ENCODE results near the gene LDLRAD3.
"Not testable (repeated sequence)": the region's sequence is repeated elsewhere in the genome, so short reads cannot be mapped to it uniquely, and the experiment has no call there.

LDLRAD3 gene

GRCh38 chr11:36162006-36162882 is 218.4 kb downstream of the LDLRAD3 start:
- no peak for DNase-seq (ENCODE audit: low read depth in 2 of 2)

DNA sequence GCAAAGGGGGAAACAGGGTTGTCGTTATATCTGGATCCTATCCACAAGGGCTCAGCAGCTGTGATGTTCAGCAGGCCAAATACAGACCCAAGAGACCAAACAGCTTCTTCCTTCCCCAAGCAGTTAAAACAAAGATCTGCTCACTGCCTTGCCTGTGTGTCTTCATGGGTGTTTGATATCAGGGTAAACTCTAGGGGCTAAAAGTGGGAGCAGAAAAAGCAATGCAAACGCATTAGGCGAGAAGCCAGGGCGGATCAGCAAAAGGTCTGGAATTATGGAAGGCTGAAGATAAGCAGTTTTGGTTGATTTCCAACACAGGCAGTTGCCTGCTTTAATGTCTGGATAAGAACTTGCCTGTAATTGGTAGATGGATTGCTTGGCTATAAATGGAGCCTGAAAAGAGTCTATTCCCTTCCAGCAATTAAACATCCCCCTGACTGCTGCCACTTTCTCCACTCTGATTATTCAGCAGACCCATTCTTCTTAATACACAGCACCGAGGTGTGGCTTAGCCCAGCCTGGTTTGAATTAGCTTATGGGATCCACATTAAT is 219.1 kb downstream of the LDLRAD3 start:
- DNase-seq (ENCODE audit: low read depth in 2 of 2) = no peak

DNA sequence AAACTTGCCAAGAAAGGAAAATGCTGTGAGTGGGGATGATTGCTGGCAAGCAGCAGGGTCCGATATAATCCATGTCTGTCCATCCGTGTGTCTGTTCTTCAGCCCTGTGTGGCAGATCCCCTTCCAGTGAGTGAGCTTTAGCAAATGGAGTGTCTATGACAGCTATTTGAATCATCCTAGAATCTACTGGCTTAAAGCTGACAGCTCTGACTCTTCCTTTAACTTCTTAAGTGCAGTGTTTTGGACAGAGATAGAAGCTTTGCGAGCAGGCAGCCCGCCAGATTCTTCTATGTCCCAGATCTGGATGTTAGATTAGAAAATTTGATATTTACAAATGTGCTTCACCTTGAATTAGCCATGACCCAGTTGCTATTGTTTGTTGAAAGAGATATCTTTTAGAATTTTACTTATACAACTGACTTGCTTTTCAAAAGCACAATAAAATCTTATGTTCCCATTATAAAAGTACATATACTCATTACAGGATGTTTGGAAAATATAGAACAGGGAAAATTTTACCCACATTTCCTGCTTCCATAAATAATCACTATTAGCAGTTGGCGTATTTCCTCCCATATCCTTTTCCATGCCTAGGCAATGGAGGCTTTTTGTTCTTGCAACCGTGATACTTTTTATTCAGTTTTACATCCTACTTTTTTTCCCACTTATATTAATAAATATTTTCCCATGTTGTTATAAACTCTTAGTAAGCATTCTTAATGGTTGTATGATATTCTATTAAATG is 220.8 kb downstream of the LDLRAD3 start:
- no peak for DNase-seq (ENCODE audit: low read depth in 2 of 2)

- no peak for DNase-seq (ENCODE audit: low read depth in 2 of 2)
Observed at GRCh38 chr11:36165621-36166397, 221.9 kb downstream of the LDLRAD3 start.

DNA sequence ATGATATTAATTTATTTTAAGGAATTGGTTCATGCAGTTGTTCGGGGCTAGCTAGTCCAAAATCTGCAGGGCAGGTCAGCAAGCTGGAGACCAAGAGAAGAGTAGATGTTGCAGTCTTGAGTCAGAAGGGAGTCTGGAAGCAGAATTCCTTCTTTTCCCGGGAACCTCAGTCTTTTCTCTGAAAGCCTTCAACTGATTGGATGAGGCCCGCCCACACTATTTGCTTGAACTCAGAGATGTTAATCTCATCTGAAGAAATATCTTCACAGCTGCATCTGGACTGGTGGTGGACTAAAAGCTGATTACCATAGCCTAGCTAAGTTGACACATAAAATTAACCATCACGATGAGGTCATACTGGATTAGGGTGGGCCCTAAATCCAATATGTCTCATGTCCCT is 223.2 kb downstream of the LDLRAD3 start:
- no peak for DNase-seq (ENCODE audit: low read depth in 2 of 2)

- DNase-seq (ENCODE audit: low read depth in 2 of 2) = no peak
Observed at GRCh38 chr11:36167729-36168128, 223.9 kb downstream of the LDLRAD3 start.

DNA sequence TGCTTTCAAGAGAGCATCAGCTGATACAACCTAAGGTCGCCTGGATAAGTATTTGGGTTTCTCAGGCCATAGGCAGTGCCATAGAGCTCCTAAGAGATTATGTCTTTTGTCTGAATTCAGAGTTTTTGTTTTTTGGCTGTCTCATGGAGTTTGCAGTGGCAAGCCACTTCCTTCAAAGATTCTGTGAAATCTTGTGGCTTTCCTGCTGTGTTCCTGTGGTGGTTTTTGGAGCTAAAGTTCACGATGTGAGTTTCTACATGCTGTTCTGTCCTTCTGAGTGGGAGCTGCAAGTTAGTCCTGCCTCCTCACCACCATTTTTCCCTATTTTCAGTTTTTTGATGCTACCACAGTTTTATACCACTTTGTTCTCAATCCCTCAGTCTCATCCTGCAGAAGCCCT is 234.0 kb downstream of the LDLRAD3 start:
- DNase-seq (ENCODE audit: low read depth in 2 of 2) = no peak

- DNase-seq (ENCODE audit: low read depth in 2 of 2) = peak; percentile 66 to 68
Observed at GRCh38 chr11:36186340-36187175, 242.7 kb downstream of the LDLRAD3 start.

- DNase-seq (ENCODE audit: low read depth in 2 of 2) = no peak
Observed at GRCh38 chr11:36187622-36188021, 243.8 kb downstream of the LDLRAD3 start.

DNA sequence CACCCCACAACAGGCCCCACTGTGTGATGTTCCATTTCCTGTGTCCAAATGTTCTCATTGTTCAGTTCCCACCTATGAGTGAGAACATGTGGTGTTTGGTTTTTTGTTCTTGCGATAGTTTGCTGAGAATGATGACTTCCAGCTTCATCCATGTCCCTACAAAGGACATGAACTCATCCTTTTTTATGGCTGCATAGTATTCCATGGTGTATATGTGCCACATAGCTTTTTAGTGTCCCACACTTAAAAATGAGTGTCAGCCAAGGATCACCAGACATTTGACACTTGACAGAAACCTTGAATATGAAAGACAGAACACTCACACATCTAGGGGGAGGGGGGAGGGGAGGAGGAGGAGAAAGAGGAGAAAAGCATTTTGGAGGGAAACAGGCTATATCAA is 245.9 kb downstream of the LDLRAD3 start:
- DNase-seq (ENCODE audit: low read depth in 2 of 2) = not testable (repeated sequence)

GRCh38 chr11:36191941-36192340 is 248.1 kb downstream of the LDLRAD3 start:
- DNase-seq (ENCODE audit: low read depth in 2 of 2) = no peak

GRCh38 chr11:36192425-36193289 is 248.8 kb downstream of the LDLRAD3 start:
- DNase-seq (ENCODE audit: low read depth in 2 of 2) = no peak

GRCh38 chr11:36193290-36193619 is 249.4 kb downstream of the LDLRAD3 start:
- no peak for DNase-seq (ENCODE audit: low read depth in 2 of 2)

DNA sequence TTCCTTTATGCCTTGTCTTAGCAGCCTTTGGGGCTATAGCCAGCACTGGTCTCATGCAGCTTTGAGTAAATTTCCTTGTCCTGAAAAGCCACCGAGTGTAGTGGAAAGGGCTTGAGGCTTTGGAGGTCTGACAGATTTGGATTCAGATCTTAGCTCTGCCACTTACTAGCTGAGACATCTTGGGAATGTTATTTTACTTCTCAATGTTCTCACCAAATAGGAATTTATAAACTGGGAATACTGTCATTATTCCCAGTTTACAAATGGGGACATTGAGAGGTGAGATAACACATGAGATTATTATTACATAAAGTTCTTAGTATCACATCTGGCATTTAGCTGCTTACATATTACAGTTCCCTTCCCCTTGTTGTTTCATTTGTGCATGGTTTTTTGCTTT is 249.9 kb downstream of the LDLRAD3 start:
- no peak for DNase-seq (ENCODE audit: low read depth in 2 of 2)

- peak; percentile 26 to 35 for DNase-seq (ENCODE audit: low read depth in 2 of 2)
Observed at GRCh38 chr11:36195496-36196354, 251.9 kb downstream of the LDLRAD3 start.

GRCh38 chr11:36196411-36196998 is 252.6 kb downstream of the LDLRAD3 start:
- peak in 1 of 2 experiments; percentile 32 for DNase-seq (ENCODE audit: low read depth in 2 of 2)

GRCh38 chr11:36201411-36201810 is 257.5 kb downstream of the LDLRAD3 start:
- no peak for DNase-seq (ENCODE audit: low read depth in 2 of 2)

DNA sequence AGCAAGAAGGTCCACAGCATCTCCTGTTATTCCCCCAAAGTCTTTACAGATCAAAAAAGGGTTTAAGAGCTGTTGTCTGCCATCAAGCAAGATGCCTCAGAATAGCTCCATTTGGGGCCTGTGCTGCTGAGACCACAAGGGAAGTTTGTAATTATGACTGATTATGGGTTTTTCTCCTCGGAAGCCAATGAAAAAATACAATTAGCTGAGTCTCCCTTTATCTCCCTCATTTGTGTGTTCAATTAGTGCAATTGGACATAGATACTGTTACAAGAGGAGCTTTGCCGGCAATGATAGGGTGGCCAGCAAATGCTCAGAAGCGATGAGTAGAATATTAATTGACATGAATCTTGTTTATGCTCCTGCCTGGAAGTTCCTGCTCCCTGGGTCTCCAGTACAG is 261.7 kb downstream of the LDLRAD3 start:
- DNase-seq (ENCODE audit: low read depth in 2 of 2) = no peak

GRCh38 chr11:36210529-36210928 is 266.7 kb downstream of the LDLRAD3 start:
- no peak for DNase-seq (ENCODE audit: low read depth in 2 of 2)

Data from fibroblast of skin of left quadriceps (primary cell).